Measurements from ENCODE around the gene POLR3B. TPM values are rescaled to one million over a fixed set of nuclear protein-coding genes. Genes with fewer than 3 reads are reported as not detected.
A peak's percentile ranks its signal among the peaks of the same experiment; 100 is the strongest.

Gene POLR3B
- polyA plus RNA-seq, 1 donor (not counting 4 experiments of a cell fraction or from before 2014, with no cell fraction given), result 13.9 TPM

DNA sequence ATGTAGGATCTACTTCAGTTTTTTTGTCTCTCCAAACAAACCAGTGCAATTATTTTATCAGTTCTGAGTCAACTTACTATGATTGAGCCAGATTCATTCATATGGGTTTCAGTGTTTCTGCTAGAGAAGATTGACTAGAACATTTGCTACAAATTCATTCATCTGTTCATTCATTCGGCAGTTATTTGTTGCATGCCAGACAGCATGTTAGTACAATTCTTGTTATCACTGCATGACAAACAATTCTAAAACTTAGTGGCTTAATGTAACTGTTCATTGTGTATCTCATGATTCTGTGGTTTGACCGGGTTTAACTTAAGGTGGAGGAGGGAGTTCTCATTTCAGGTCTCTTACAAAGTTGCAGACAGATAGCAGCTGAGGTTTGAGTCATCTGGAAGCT, 52.3 kb downstream of the POLR3B start:
- H4K20me1 ChIP-seq (ENCODE audit: control insufficient read depth, extremely low read depth, insufficient read depth, low read length), result no peaks in the 10 kb centered on the region
- no peak for TF ChIP-seq EZH2 (IDR thresholded peaks at IDR 0.05; ENCODE audit: low read length)
- TF ChIP-seq, protein P1, sequence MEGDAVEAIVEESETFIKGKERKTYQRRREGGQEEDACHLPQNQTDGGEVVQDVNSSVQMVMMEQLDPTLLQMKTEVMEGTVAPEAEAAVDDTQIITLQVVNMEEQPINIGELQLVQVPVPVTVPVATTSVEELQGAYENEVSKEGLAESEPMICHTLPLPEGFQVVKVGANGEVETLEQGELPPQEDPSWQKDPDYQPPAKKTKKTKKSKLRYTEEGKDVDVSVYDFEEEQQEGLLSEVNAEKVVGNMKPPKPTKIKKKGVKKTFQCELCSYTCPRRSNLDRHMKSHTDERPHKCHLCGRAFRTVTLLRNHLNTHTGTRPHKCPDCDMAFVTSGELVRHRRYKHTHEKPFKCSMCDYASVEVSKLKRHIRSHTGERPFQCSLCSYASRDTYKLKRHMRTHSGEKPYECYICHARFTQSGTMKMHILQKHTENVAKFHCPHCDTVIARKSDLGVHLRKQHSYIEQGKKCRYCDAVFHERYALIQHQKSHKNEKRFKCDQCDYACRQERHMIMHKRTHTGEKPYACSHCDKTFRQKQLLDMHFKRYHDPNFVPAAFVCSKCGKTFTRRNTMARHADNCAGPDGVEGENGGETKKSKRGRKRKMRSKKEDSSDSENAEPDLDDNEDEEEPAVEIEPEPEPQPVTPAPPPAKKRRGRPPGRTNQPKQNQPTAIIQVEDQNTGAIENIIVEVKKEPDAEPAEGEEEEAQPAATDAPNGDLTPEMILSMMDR (optimal IDR thresholded peaks at IDR 0.05 in 1 of 3, IDR thresholded peaks at IDR 0.05 in 1 of 3, conservative IDR thresholded peaks at IDR 0.05 in 1 of 3; ENCODE audit: extremely low read depth in 1 of 3, insufficient read depth in 2 of 3, low read length in 3 of 3), result no peak
- no peaks in the 10 kb centered on the region for H3K4me1 ChIP-seq (ENCODE audit: control insufficient read depth, extremely low read depth, insufficient read depth, low read length)
- H3K36me3 ChIP-seq (ENCODE audit: control insufficient read depth in 2 of 2, extremely low read depth in 1 of 2, insufficient read depth in 2 of 2, low read length in 2 of 2), result peaks cover 0 to 3% of the 10 kb centered on the region in 2 experiments
- peak; percentile 41 for FAIRE-seq
- DNase-seq (ENCODE audit: low read depth, low spot score), result no peak
- no peaks in the 10 kb centered on the region for H3K79me2 ChIP-seq (ENCODE audit: control insufficient read depth, insufficient read depth, low read length)
- no peak overlapping the region for H3K4me2 ChIP-seq (ENCODE audit: control insufficient read depth, extremely low read depth, insufficient read depth, low read depth, low read length)
- dilution Hi-C loops (cut with MboI; ENCODE audit: extremely low pct_ligation_motif_present, low sequenced_read_pairs), result no loop called here
- no peaks in the 10 kb centered on the region for H3K27me3 ChIP-seq (ENCODE audit: control insufficient read depth, extremely low read depth, insufficient read depth, low read length)
- no peak overlapping the region for H3K27ac ChIP-seq (ENCODE audit: control insufficient read depth, insufficient read depth, low read length)
- H2AFZ ChIP-seq (ENCODE audit: control insufficient read depth, low read length), result no peak overlapping the region
- H3K9ac ChIP-seq (ENCODE audit: control insufficient read depth, extremely low read depth, insufficient read depth, low read length), result no peak overlapping the region
- H3K9me3 ChIP-seq (ENCODE audit: control insufficient read depth, low read depth, low read length), result no peaks in the 10 kb centered on the region
- no peak overlapping the region for H3K4me3 ChIP-seq (ENCODE audit: control insufficient read depth in 2 of 3, extremely low read depth in 1 of 3, insufficient read depth in 2 of 3, low read depth in 1 of 3, low read length in 3 of 3)
- no peaks in the 10 kb centered on the region for H3K9me1 ChIP-seq (ENCODE audit: control insufficient read depth, extremely low read depth, insufficient read depth, low read length)

DNA sequence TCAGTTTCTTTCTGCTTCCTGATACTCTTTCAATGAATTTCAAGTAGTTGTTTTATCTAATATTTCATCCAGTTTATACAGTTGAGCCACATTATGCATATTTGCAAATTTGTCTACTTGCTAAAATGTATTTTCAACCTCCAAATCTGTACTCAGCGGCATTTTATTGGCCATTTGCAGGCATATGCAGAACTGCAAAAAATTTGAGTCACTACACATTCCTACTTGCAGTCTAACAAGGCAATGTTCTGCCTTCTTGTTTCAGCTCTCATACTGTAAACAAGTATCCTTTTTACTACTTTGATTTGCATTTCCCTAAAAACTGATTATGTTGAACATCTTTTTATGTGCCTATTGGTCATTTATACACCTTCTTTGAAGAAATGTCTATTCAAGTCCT, 55.0 kb downstream of the POLR3B start:
- Histone ChIP-seq H3K9ac (ENCODE audit: control insufficient read depth, extremely low read depth, insufficient read depth, low read length) (no peak overlapping the region), H3K27me3 (ENCODE audit: control insufficient read depth, extremely low read depth, insufficient read depth, low read length) (no peaks in the 10 kb centered on the region), H4K20me1 (ENCODE audit: control insufficient read depth, extremely low read depth, insufficient read depth, low read length) (no peaks in the 10 kb centered on the region), H3K79me2 (ENCODE audit: control insufficient read depth, insufficient read depth, low read length) (no peaks in the 10 kb centered on the region), H3K36me3 (ENCODE audit: control insufficient read depth in 2 of 2, extremely low read depth in 1 of 2, insufficient read depth in 2 of 2, low read length in 2 of 2) (peaks cover 0 to 3% of the 10 kb centered on the region in 2 experiments), H3K9me1 (ENCODE audit: control insufficient read depth, extremely low read depth, insufficient read depth, low read length) (no peaks in the 10 kb centered on the region), H3K4me2 (ENCODE audit: control insufficient read depth, extremely low read depth, insufficient read depth, low read depth, low read length) (no peak overlapping the region), H3K9me3 (ENCODE audit: control insufficient read depth, low read depth, low read length) (no peaks in the 10 kb centered on the region), H3K27ac (ENCODE audit: control insufficient read depth, insufficient read depth, low read length) (no peak overlapping the region), H2AFZ (ENCODE audit: control insufficient read depth, low read length) (no peak overlapping the region), H3K4me1 (ENCODE audit: control insufficient read depth, extremely low read depth, insufficient read depth, low read length) (no peaks in the 10 kb centered on the region), H3K4me3 (ENCODE audit: control insufficient read depth in 2 of 3, extremely low read depth in 1 of 3, insufficient read depth in 2 of 3, low read depth in 1 of 3, low read length in 3 of 3) (no peak overlapping the region)
- dilution Hi-C loops (cut with MboI; ENCODE audit: extremely low pct_ligation_motif_present, low sequenced_read_pairs), result no loop called here
- TF ChIP-seq, protein P1 (optimal IDR thresholded peaks at IDR 0.05 in 1 of 3, IDR thresholded peaks at IDR 0.05 in 1 of 3, conservative IDR thresholded peaks at IDR 0.05 in 1 of 3; ENCODE audit: extremely low read depth in 1 of 3, insufficient read depth in 2 of 3, low read length in 3 of 3), result no peak
- TF ChIP-seq EZH2 (IDR thresholded peaks at IDR 0.05; ENCODE audit: low read length), result no peak
- no peak for FAIRE-seq
- no peak for DNase-seq (ENCODE audit: low read depth, low spot score)

Data from keratinocyte (primary cell).